GM10847 (cell line): ENCODE measurements around the gene PCP2.

Experiments used
- POLR2A ChIP-seq: IDR thresholded peaks from 2 replicates; pipeline ENCODE4 v1.6.1; 2011; ENCODE audit not compliant: insufficient read length; ENCODE audit errors: extremely low read depth

Gene PCP2

GRCh38 chr19:7602935-7603497 is 30.5 kb downstream of the PCP2 start:
- no peak for TF ChIP-seq POLR2A

- no peak for TF ChIP-seq POLR2A
These were observed 31.1 kb downstream of the PCP2 start for GRCh38 chr19:7602240-7602934.

- TF ChIP-seq POLR2A: no peak
These were observed 32.8 kb downstream of the PCP2 start for GRCh38 chr19:7600721-7601120.

GRCh38 chr19:7598180-7598579 is 35.3 kb downstream of the PCP2 start:
- no peak for TF ChIP-seq POLR2A

- TF ChIP-seq POLR2A: no peak
These were observed 35.8 kb downstream of the PCP2 start for GRCh38 chr19:7597689-7598088.

- TF ChIP-seq POLR2A: no peak
These were observed 37.1 kb downstream of the PCP2 start for GRCh38 chr19:7596211-7596937.

- no peak for TF ChIP-seq POLR2A
These were observed 37.9 kb downstream of the PCP2 start, which contains the start of gene CAMSAP3 for GRCh38 chr19:7595466-7596133. CAMSAP3 (plus strand) TSS chr19:7595863; CDS start chr19:7596003, 140 bp downstream.

GRCh38 chr19:7590256-7590655 is 43.3 kb downstream of the PCP2 start:
- no peak for TF ChIP-seq POLR2A

- no peak for TF ChIP-seq POLR2A
These were observed 43.7 kb downstream of the PCP2 start for GRCh38 chr19:7589822-7590221.

- no peak for TF ChIP-seq POLR2A
These were observed 51.1 kb downstream of the PCP2 start for GRCh38 chr19:7582446-7582845.
